Posterior cingulate gyrus (tissue), 11 donors: ENCODE data around the gene ZBED6.
"Not testable (repeated sequence)": the region's sequence is repeated elsewhere in the genome, so short reads cannot be mapped to it uniquely, and the experiment has no call there.

Experiments used
- DNase-seq, 10 donors: peaks; one replicate each; pipeline versions ENCODE4 v3.0.0 to v3.0.0-alpha.2; 2020 to 2021; ENCODE audit warnings: mixed read lengths in 3 of 10
- intact Hi-C: fragments of 100-400 bp; cut with DNase I; formaldehyde crosslinking; loops from one replicate; pipeline ENCODE4 v1.15.1; 2023

The ZBED6 gene, protein sequence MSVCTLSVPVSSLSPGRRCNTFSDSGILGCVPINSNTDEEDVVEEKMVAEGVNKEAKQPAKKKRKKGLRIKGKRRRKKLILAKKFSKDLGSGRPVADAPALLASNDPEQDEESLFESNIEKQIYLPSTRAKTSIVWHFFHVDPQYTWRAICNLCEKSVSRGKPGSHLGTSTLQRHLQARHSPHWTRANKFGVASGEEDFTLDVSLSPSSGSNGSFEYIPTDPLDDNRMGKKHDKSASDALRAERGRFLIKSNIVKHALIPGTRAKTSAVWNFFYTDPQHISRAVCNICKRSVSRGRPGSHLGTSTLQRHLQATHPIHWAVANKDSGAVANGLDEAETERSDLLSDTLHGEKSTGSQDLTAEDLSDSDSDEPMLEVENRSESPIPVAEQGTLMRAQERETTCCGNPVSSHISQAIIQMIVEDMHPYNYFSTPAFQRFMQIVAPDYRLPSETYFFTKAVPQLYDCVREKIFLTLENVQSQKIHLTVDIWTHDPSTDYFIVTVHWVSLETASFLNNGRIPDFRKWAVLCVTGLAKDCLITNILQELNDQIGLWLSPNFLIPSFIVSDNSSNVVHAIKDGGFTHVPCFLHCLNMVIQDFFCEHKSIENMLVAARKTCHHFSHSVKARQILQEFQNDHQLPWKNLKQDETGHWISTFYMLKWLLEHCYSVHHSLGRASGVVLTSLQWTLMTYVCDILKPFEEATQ (N-terminal part only)

DNA sequence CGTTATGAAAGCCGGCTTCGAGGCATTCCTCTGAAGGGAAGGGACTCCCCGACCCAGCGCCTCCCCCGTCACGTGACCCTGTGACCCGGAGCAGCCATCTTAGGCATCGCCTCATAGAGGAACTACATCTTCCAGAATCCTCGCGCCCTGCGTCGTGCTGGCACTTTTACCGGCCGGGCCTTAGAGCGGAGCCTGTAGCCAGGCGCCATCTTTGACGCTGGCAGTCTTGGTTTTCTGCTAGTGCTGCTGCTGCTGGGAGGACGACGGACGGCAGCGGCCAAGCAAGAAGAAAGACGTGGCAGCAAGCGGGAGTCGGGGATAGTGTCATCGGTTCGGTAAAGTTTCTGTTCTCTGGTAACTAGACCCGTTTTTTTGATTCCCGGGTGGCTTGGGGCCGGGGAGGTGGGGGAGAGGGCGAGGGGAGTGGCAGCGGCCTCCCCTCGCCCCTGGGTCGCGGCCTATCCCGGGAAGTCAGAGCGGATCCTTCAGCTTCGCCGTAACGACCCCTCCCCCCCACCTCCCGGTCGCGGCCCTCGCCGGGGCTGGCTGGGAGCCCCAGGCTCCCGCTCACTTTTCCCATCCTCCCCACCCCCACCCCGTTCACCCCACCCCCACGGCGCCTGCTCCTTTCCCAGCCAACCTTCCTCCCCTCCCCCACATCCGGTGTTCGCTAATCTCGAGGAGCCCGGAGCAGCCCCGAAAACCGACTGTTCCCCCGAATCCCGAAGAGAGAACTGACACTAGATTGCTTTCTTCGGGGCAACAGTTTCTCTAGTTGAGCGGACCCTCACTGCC lies at the start of gene ZBED6, which contains the start of gene ZC3H11A:
TSS of gene ZBED6 (plus strand) at position 183 of the 795 bp plus-strand sequence. CDS start 1,900 bp downstream, outside the sequence.
TSS of gene ZC3H11A (plus strand) at position 183 of the 795 bp plus-strand sequence. CDS start 21,448 bp downstream, outside the sequence.
- peak; percentile 99 to 100 (median 99) for DNase-seq
- intact Hi-C loops = loop anchor here (5.0 kb wide), 1 partner anchor 67 kb away; the partner anchor contains the start of gene SNRPE

DNA sequence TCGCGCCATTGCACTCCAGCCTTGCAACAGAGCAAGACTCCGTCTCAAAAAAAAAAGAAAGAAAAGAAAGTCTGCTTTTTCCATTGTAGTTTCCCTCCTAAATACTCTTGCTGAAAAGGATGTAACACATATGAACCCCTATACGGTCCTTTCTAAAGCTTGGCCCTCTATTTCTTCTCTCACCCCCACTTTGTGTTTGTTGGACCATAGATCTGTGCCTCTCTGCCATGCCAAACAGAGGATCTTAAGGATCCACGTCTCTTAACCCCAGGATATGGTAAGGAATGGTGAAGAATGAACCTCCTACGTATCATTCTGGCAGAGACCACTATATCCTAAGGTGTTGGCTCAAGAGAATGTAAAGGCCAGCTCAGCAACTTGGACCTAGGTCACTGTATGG lies 49.1 kb upstream of the ZBED6 start:
- DNase-seq = no peak
- intact Hi-C loops = no loop called here

DNA sequence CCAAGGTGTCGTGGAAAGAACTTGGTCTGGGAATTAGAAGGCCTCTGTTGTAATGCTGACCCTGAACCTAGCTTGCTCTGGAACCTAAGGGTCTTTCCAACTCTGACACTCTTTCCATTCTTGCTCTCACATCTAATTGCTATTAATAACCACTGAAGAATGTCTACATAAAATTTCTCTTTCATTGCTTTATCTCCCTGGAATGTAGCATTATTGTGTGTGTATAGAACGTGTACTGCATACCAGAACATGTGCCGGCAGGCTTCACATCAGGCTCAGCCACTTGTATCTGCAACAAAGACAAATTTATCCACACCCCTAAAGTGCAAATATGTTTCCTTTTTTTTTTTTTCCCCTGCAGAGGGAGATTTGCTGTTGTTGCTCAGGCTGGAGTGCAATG lies 44.4 kb upstream of the ZBED6 start:
- intact Hi-C loops = no loop called here
- DNase-seq = no peak

DNA sequence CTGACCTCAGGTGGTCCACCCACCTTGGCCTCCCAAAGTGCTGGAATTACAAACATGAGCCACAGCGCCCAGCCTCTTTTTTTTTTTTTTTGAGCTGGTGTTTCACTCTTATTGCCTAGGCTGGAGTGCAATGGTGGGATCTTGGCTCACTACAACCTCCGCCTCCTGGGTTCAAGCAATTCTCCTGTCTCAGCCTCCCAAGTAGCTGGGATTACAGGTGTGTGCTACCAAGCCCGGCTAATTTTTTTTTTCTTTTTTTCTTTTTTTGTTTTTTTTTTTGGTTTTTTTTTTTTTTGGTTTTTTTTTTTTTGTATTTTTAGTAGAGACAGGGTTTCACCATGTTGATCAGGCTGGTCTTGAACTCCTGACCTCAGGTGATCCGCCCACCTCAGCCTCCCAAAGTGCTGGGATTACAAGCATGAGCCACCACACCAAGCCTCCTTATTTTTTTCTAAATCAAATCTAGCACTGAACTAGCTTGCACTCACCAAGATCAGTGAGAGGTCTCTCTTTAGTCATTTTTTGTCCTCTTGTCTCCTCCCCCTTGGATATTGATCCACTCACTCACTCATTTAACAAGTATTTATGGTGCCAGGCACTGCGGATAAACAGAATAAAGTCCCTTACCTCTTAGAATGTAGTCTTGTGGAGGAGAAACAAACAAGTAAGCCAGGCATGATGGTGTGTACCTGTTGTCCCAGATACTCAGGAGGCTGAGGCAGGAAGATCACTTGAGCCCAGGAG lies 43.6 kb upstream of the ZBED6 start:
- intact Hi-C loops, DNase-seq: not testable (repeated sequence)

DNA sequence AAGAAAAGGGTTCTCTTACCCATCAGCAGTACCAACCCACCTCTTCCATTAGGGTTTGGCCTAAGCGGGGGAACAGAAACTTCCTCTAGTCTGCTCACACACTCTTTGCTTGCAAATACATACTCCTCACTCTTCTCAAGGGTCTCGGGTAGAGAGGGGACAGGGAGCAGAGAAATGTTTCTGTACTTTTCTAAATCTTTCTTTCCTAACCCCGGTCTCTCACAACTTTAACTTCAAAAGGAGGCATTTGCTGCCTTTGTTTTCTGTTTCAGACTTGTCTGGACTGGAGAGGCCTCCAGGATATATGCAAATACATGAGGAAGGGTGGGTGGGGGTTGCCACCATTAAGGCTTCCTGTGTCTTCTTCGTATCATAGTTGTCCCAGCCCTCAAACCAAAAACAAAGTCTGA lies 41.0 kb upstream of the ZBED6 start:
- intact Hi-C loops = no loop called here
- DNase-seq = no peak

DNA sequence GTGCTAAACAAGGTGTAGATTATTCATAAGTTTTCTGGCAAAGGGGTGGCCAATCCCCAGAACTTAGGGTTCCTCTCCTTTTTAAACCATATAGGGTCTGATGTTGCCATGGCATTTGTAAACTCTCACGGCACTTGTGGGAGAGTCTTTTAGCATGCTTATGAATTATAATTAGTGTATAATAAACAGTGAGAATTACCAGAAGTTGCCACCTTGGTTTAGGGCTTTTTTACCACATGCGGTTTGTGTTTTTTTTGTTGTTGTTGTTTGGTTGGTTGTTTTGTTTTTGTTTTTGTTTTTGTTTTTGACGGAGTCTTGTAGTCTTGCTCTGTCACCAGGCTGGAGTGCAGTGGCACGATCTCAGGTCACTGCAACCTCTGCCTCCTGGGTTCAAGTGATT lies 39.4 kb upstream of the ZBED6 start:
- DNase-seq = no peak
- intact Hi-C loops = no loop called here

DNA sequence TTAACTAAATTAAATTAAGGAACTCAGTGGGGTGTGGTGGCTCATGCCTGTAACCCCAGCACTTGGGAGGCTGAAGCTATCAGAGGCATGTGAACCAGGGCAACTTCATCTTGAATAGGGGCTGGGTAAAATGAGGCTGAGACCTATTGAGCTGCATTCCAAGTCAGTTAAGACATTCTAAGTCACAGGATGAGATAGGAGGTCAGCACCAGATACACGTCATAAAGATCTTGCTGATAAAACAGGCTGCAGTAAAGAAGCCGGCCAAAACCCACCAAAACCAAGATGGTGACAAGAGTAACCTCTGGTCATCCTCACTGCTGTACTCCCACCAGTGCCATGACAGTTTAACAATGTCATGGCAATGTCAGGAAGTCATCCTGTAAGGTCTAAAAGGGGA lies 36.7 kb upstream of the ZBED6 start:
- intact Hi-C loops = not testable (repeated sequence)
- peak in 1 of 10 donors; percentile 1 for DNase-seq

DNA sequence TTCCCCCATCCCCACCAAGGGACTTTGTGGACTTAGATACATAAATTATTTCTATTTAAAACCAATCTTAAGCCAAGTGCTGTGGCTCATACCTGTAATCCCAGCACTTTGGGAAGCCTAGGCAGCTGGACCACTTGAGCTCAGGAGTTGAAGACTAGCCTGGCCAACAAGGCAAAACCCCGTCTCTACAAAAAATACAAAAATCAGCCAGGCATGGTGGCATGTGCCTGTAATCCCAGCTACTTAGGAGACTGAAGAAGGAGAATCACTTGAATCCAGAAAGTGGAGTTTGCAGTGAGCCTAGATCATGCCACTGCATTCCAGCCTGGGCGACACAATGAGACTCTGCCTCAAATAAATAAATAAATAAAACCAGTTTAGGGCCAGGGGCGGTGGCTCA lies 34.9 kb upstream of the ZBED6 start:
- intact Hi-C loops = no loop called here
- DNase-seq = peak in 1 of 10 donors; percentile 27

DNA sequence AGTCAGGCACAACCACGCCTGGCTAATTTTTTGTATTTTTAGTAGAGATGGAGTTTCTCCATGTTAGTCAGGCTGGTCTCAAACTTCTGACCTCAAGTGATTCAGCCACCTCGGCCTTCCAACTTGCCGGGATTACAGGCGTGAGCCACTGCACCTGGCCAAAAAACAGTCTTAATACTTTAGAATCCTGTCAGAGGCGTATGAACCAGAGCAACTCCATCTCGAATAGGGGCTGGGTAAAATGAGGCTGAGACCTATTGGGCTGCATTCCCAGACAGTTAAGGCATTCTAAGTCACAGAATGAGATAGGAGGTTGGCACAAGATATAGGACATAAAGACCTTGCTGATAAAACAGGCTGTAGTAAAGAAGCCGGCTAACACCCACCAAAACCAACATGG lies 33.5 kb upstream of the ZBED6 start:
- DNase-seq, intact Hi-C loops: not testable (repeated sequence)

DNA sequence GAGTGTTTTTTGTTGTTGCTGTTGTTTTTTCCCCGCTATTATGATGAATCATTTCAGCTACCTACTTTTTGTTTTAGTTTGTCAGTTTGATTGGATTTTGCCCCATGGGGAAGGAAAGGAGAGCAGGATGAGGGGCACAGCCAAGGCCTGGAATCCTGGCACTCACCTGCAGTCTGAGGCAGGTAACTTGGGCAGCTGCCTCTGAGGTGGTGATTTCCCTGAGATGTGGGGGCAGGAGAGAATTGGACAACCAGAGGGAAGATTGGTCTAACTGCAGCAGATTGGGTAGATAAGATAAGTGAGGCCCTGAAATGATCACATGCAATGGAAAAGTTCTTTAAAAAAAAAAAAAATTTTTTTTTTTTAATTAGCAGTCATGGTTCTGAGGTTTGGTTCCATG lies 31.9 kb upstream of the ZBED6 start:
- DNase-seq = peak in 1 of 10 donors; percentile 12
- intact Hi-C loops = no loop called here

DNA sequence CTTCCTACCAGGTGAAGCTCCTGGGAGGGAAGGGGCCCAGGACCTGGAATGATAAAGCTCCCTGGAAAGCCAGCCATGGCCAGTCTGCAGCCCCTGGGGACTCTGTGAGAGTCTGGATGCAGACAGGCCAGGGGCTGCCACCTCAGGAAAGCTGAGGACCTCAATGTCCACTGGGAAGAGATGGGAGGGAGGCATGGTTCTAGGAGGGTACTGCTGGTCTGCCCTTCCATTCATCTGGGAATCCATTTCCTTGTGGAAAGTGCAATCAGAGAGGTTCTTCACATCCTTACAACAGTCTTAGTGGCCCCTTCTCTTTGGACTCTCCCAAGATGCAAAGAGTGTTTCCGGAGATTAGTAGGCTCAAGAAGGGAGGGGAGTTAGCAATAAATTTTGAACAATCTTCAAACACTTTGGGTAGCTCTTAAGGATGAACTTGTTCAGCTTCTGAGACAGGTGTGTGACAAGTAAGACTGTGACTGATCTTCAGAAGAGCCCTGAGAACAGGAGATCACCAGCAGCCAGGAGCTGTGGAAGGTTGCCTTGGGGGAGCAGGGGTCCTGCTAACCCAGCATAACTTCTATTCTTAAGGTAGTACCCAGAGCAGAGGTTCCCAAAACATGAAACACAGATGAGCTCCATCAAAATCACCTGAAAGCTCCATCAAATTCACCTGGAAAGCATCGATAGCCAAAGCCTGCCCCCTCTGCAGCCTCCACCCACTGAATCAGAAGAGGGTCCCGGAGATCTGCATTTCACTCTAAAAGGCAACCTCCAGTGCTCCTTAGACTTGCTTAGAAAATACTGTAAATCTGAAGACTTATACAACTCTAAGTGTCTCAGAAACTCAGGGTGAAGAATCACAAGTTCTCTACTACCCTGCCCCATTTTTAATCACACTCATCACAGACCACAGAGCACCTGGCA lies 31.1 kb upstream of the ZBED6 start:
- intact Hi-C loops = no loop called here
- DNase-seq = peak in 1 of 10 donors; percentile 33

DNA sequence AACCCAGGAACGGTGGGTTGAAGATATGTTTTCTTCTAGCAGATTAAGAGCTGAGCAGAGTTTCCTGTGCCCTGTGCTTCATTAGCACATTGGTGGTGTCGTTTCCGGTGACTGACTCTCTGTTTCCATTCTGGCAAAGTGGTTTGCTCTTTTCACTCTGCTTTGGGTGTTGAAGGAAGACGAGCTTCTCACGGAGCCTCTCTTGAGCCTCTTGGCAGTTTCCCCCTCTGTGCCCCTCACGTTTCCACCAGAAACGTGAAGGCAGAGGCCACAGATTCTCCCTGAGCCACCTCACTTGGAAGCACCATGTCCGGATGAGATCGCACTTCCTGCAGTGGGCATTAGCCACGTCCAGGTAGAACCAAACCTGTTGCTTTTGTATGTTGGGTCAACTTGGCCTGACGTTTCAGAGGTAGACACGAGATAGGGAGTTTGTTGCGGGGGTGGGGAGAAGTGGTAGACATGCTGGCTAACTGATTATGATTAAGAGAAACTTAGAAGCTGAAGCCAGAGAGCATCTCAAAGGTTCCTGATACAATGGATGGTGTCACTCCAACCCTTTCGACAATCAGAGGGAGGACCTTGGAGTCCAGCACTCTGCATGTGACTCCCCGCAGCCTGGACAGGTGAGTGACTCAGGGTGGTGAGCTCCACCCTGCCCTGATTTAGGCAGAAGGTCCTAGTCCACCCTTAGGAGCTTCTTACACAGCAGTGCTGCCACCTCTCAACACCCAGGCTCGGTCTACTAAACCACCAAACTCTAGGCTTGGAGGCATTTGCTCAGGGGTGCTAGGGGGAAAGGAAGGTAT lies 30.2 kb upstream of the ZBED6 start, which contains the start of gene LAX1:
TSS of gene LAX1 (plus strand) at position 155 of the 809 bp plus-strand sequence. CDS start at position 538, 383 bp downstream.
- intact Hi-C loops = no loop called here

DNA sequence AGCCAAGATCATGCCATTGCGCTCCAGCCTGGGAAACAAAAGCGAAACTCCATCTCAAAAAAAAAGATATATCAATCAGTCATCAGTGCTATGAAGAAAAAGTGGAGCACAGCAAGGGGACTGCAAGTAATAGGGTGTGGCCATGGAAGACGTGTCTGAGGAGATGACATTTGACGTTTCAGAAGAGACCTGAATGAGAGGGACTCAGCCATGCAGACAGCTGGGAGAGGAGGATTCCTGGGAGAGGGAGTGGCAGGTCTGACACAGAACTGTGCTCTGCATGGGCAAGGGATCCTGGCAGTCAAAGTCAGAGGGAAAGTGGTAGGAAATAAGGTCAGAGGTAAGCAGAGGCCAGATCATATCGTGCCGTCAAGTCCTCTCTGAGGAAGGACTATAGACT lies 27.2 kb upstream of the ZBED6 start:
- intact Hi-C loops = no loop called here

More for the DNA sequence above, 30.2 kb upstream of the ZBED6 start, which contains the start of gene LAX1:
- peak in 1 of 10 donors; percentile 25 for DNase-seq

DNA sequence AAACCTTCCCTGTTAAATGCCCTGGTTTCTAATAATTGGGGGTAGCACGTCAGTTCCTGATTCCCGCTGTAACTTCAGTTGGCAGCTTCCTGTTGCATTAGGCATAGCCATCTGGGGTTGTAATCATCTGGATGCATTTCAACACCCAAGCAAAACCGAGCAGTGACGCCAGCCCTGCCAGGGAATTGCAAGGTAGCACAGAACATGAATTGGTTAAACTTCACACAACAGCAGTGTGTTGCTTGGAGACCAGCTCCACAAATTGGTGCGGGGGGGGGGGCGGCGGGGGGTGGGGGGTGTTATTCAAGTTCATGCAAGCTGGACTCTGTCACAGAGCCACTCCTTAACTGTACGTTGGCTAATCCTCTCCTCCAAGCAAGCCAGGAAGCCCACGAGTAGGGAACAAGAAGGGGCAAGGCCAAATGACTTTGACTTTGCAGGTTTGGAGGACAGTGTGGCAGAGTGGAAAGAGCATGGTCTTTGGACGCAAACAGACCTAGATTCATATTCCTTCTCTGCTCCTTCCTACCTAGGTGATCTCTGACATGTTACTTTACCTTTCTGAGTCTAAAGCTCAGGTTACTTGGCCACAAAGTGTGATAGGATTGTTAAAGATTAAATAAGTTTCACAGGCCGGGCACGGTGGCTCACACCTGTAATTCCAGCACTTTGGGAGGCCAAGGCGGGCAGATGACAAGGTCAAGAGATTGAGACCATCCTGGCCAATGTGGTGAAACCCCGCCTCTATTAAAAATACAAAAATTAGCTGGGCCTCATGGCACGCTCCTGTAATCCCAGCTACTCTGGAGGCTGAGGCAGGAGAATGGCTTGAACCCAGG lies 25.7 kb upstream of the ZBED6 start:
- intact Hi-C loops = loop anchor here (10.0 kb wide), 1 partner anchor 145 kb away; the partner anchor contains the start of gene ATP2B4
- peak in 7 of 10 donors; percentile 11 to 88 (median 36) for DNase-seq

More for the DNA sequence above, 27.2 kb upstream of the ZBED6 start:
- DNase-seq = peak in 1 of 10 donors; percentile 1

DNA sequence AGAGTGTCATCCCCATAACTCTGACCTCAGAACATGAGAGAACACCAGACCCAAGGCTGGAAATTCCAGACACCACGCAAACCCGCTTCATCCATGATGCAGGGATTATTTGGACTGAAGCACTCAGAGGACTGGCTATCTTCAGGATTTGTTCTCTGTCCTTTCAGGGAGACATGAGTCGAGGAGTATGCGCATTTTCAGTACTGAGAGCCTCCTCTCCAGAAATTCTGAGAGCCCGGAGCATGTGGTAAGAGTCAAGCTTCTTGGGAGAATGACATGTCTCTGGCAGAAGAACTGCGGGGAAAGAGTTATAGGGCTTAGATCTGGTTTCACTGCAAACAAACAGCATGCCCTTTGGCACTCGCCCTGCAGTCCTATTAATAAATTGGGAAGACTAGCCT lies 23.5 kb upstream of the ZBED6 start:
- DNase-seq = no peak
- intact Hi-C loops = loop anchor here (10.0 kb wide), 1 partner anchor 147 kb away; the partner anchor contains the start of gene ATP2B4

DNA sequence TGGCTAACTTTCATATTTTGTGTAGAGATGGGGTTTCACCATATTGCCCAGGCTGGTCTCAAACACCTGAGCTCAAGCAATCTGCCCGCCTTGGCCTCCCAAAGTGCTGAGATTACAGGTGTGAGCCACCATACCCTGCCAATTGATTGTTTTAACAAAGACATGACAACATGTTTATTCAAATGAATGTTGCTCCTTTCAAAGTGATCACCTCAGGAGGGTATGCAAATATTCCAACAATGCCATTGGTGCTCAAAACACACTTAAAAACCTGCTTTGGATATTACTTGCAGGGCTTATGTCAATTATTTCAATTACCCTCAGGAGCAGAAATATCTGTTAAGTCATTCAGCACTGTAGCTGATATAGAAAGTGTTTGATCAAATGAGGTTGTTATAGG lies 22.6 kb upstream of the ZBED6 start:
- intact Hi-C loops = loop anchor here (10.0 kb wide), 1 partner anchor 148 kb away; the partner anchor contains the start of gene ATP2B4

More for the DNA sequence above, 22.6 kb upstream of the ZBED6 start:
- no peak for DNase-seq
